Upper lobe of right lung (tissue), 1 donor: ENCODE measurements around the gene CTSL. TPM values are rescaled to one million over a fixed set of nuclear protein-coding genes. Genes with fewer than 3 reads are reported as not detected.

ENCODE experiments used
- ATAC-seq: fragments of 200-7000 bp; cut with Tn5 transposase; one replicate; pipeline ENCODE4 v1.9.1; 2020; ENCODE audit warnings: mild to moderate bottlenecking, moderate library complexity
- DNase-seq: peaks from one replicate; pipeline ENCODE4 v3.0.0-alpha.2; 2020
- H3K27ac ChIP-seq: fragments of 200-600 bp; one replicate; pipeline ENCODE4 v1.8.0; 2022
- H3K27me3 ChIP-seq: fragments of 200-600 bp; one replicate; pipeline ENCODE4 v1.8.0; 2022; ENCODE audit warnings: mild to moderate bottlenecking
- H3K36me3 ChIP-seq: fragments of 200-600 bp; one replicate; pipeline ENCODE4 v1.8.0; 2022
- H3K4me1 ChIP-seq: fragments of 200-600 bp; one replicate; pipeline ENCODE4 v1.8.0; 2022
- H3K4me3 ChIP-seq: fragments of 200-600 bp; one replicate; pipeline ENCODE4 v1.8.0; 2022; ENCODE audit warnings: mild to moderate bottlenecking
- H3K9me3 ChIP-seq: fragments of 200-600 bp; one replicate; pipeline ENCODE4 v1.8.0; 2022
- intact Hi-C: fragments of 100-400 bp; cut with DNase I; formaldehyde crosslinking; loops from one replicate; pipeline ENCODE4 v1.11.0; 2022
- total RNA-seq: library from RNA; stranded (reverse); fragmentation: NEBNext Ultra II Directional; extraction: Animal tissue kit (Norgen Biotek cat#: 25700); gene quantifications from one replicate; pipeline ENCODE4 v1.2.1, GENCODE V29; 2021
- TF ChIP-seq, protein P1 (sequence below): fragments of 200-600 bp; IDR thresholded peaks from one replicate; pipeline ENCODE4 v1.8.0; 2022; ENCODE audit warnings: antibody characterized with exemption
- donor health status: DM: no; HTN: yes; CAD: no; lungs with severe emphysema.

Gene CTSL
- total RNA-seq, 1 donor from 2014 or later, result 146 TPM

GRCh38 chr9:87707805-87708506, 18.0 kb upstream of the CTSL start:
- DNase-seq (no peak), ATAC-seq (no peak)
- H3K4me1 ChIP-seq, result peaks cover 14% of the 10 kb centered on the region
- no peak overlapping the region for H3K4me3 ChIP-seq
- no peak overlapping the region for H3K27ac ChIP-seq
- H3K36me3 ChIP-seq, result peaks cover 50% of the 10 kb centered on the region
- no peaks in the 10 kb centered on the region for H3K27me3 ChIP-seq
- no peaks in the 10 kb centered on the region for H3K9me3 ChIP-seq
- TF ChIP-seq, protein P1, sequence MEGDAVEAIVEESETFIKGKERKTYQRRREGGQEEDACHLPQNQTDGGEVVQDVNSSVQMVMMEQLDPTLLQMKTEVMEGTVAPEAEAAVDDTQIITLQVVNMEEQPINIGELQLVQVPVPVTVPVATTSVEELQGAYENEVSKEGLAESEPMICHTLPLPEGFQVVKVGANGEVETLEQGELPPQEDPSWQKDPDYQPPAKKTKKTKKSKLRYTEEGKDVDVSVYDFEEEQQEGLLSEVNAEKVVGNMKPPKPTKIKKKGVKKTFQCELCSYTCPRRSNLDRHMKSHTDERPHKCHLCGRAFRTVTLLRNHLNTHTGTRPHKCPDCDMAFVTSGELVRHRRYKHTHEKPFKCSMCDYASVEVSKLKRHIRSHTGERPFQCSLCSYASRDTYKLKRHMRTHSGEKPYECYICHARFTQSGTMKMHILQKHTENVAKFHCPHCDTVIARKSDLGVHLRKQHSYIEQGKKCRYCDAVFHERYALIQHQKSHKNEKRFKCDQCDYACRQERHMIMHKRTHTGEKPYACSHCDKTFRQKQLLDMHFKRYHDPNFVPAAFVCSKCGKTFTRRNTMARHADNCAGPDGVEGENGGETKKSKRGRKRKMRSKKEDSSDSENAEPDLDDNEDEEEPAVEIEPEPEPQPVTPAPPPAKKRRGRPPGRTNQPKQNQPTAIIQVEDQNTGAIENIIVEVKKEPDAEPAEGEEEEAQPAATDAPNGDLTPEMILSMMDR, result no peak
- intact Hi-C loops, result no loop called here

- TF ChIP-seq, protein P1, result no peak
- no peaks in the 10 kb centered on the region for H3K9me3 ChIP-seq
- ATAC-seq, result no peak
- H3K4me1 ChIP-seq, result peaks cover 14% of the 10 kb centered on the region
- no peak for DNase-seq
- no peak overlapping the region for H3K27ac ChIP-seq
- intact Hi-C loops, result no loop called here
- H3K27me3 ChIP-seq, result no peaks in the 10 kb centered on the region
- peaks cover 44% of the 10 kb centered on the region for H3K36me3 ChIP-seq
- no peak overlapping the region for H3K4me3 ChIP-seq
Measured at GRCh38 chr9:87708546-87708945, 17.4 kb upstream of the CTSL start.

- peaks cover 38% of the 10 kb centered on the region for H3K36me3 ChIP-seq
- intact Hi-C loops, result no loop called here
- no peak for ATAC-seq
- peaks cover 14% of the 10 kb centered on the region for H3K4me1 ChIP-seq
- H3K4me3 ChIP-seq, result no peak overlapping the region
- no peak for DNase-seq
- no peaks in the 10 kb centered on the region for H3K27me3 ChIP-seq
- TF ChIP-seq, protein P1, result no peak
- no peak overlapping the region for H3K27ac ChIP-seq
- H3K9me3 ChIP-seq, result no peaks in the 10 kb centered on the region
Measured at GRCh38 chr9:87708986-87709728, 16.8 kb upstream of the CTSL start.

DNA sequence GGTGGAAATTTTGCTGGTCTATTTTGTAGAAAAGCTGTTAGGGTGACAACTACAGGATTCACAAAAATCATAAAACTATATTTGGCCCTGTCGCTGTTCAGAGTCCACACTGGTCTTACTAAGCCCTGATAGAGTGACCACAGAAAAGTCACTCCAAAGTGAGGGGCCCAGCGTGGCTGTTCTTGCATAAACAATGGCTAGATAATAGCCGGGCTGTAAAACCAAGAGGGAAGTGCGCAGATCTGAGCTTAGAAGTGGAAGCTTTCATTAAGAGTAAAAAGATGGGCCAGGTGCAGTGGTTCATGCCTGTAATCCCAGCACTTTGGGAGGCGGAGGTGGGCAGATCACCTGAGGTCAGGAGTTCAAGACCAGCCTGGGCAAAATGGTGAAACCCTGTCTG, 15.5 kb upstream of the CTSL start:
- Histone ChIP-seq H3K9me3 (no peaks in the 10 kb centered on the region), H3K27me3 (no peaks in the 10 kb centered on the region), H3K4me3 (no peak overlapping the region), H3K4me1 (peaks cover 19% of the 10 kb centered on the region), H3K27ac (no peak overlapping the region), H3K36me3 (peaks cover 33% of the 10 kb centered on the region)
- TF ChIP-seq, protein P1, result no peak
- DNase-seq (no peak), ATAC-seq (no peak)
- intact Hi-C loops, result no loop called here

GRCh38 chr9:87711857-87712800, 13.8 kb upstream of the CTSL start:
- intact Hi-C loops, result no loop called here
- no peaks in the 10 kb centered on the region for H3K27me3 ChIP-seq
- peak overlapping the region; percentile 72 for H3K27ac ChIP-seq
- peak; percentile 75 for ATAC-seq
- peaks cover 19% of the 10 kb centered on the region for H3K4me1 ChIP-seq
- no peak for DNase-seq
- TF ChIP-seq, protein P1, result no peak
- H3K36me3 ChIP-seq, result peaks cover 17% of the 10 kb centered on the region
- H3K9me3 ChIP-seq, result no peaks in the 10 kb centered on the region
- no peak overlapping the region for H3K4me3 ChIP-seq
